SU-DHL-6 (cell line): ENCODE results near the gene CIAO3.
"Not testable (repeated sequence)": the region's sequence is repeated elsewhere in the genome, so short reads cannot be mapped to it uniquely, and the experiment has no call there.

ENCODE experiments used
- H2AFZ ChIP-seq: fragments of 200-600 bp; sonication (generic); 2 replicates; pipeline ENCODE4 v1.6.1; 2014; ENCODE audit warnings: low read depth, mild to moderate bottlenecking, moderate library complexity, mixed read lengths, antibody characterized with exemption, low read length; ENCODE audit not compliant: severe bottlenecking
- H3F3A ChIP-seq: fragments of 200-600 bp; shearing (Covaris generic); 2 replicates; pipeline ENCODE4 v1.6.0; 2016; ENCODE audit warnings: antibody characterized with exemption, mild to moderate bottlenecking; ENCODE audit not compliant: insufficient read depth
- H3K27ac ChIP-seq: fragments of 200-600 bp; sonication (generic); 2 replicates; pipeline ENCODE4 v1.5.1; 2016; ENCODE audit warnings: low read depth, mild to moderate bottlenecking, low read length, moderate library complexity, mixed read lengths
- H3K27me3 ChIP-seq: fragments of 200-600 bp; sonication (generic), shearing (Covaris generic); 2 replicates; pipeline ENCODE4 v1.6.0; 2014; ENCODE audit warnings: mild to moderate bottlenecking, low read length
- H3K36me3 ChIP-seq: fragments of 200-600 bp; sonication (generic); 2 replicates; pipeline ENCODE4 v1.6.1; 2014; ENCODE audit warnings: mild to moderate bottlenecking, low read length, mixed read lengths
- H3K4me2 ChIP-seq: fragments of 300-600, 200-600 bp; shearing (Covaris generic), sonication (generic); 2 replicates; pipeline ENCODE4 v1.6.0; 2014; ENCODE audit warnings: low read length, low read depth, mild to moderate bottlenecking; ENCODE audit not compliant: poor library complexity, severe bottlenecking
- H3K4me3 ChIP-seq: fragments of 200-600 bp; sonication (generic); 2 replicates; pipeline ENCODE4 v1.5.1; 2014; ENCODE audit warnings: antibody characterized with exemption, low read length, mild to moderate bottlenecking, mixed read lengths; ENCODE audit not compliant: insufficient read depth, poor library complexity, severe bottlenecking
- H3K79me2 ChIP-seq: fragments of 200-600 bp; sonication (generic); 2 replicates; pipeline ENCODE4 v1.6.1; 2014; ENCODE audit warnings: mild to moderate bottlenecking, low read length, moderate library complexity; ENCODE audit not compliant: insufficient read depth
- H3K9ac ChIP-seq: fragments of 200-600 bp; sonication (generic); 2 replicates; pipeline ENCODE4 v1.7.0; 2014; ENCODE audit warnings: mild to moderate bottlenecking, low read length
- H3K9me2 ChIP-seq: fragments of 200-600 bp; sonication (generic); replicated peaks from 2 replicates; pipeline ENCODE4 v1.6.1; 2014; ENCODE audit warnings: low read length; ENCODE audit not compliant: insufficient read depth
- H3K9me3 ChIP-seq: fragments of 200-600 bp; sonication (generic); 2 replicates; pipeline ENCODE4 v1.6.1; 2014; ENCODE audit warnings: low read length, mixed read lengths; ENCODE audit not compliant: insufficient read depth
- H4K20me1 ChIP-seq: fragments of 200-600 bp; sonication (generic); 2 replicates; pipeline ENCODE4 v1.6.1; 2014; ENCODE audit warnings: low read depth, mild to moderate bottlenecking, antibody characterized with exemption, low read length, moderate library complexity, mixed read lengths
- EZH2phosphoT487 ChIP-seq: fragments of 200-600 bp; sonication (generic), shearing (Covaris generic); conservative IDR thresholded peaks from 2 replicates; pipeline ENCODE4 v1.6.1; 2018; ENCODE audit warnings: mild to moderate bottlenecking, antibody characterized with exemption, low read length, moderate library complexity, mixed read lengths
- TF ChIP-seq, protein P1 (sequence below): fragments of 200-600 bp; sonication (generic); IDR thresholded peaks from one replicate; pipeline ENCODE4 v1.5.1; 2017; ENCODE audit warnings: antibody characterized with exemption, mild to moderate bottlenecking, low read length, moderate library complexity; ENCODE audit not compliant: insufficient read depth, poor library complexity, severe bottlenecking

The CIAO3 gene

DNA sequence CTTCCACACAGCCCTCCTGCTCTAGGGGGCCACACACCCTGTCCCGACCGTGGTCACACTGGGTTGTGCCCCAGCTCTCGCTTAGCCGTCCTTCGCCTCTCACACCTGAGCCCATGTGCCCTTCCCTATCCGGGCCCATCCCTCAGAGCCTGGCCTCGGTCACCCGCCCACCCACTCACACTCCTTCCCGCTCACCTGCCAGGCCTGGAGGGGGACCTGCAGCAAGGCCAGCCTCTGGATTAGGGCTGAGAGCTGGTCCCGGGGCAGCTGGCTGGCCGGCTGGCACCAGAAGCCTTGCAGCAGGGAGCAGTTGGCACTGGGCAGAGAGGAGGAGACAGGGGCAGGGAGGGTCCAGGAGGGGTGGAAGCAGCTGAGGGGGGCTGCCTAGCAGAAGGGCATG is 37.6 kb upstream of the CIAO3 start:
- Histone ChIP-seq H3K9me3 (no peaks in the 10 kb centered on the region), H3K27me3 (no peaks in the 10 kb centered on the region), H4K20me1 (no peaks in the 10 kb centered on the region), H3K9me2 (no peaks in the 10 kb centered on the region), H3F3A (no peaks in the 10 kb centered on the region), H3K79me2 (no peaks in the 10 kb centered on the region), H2AFZ (no peak overlapping the region), H3K9ac (no peak overlapping the region), H3K27ac (no peak overlapping the region), H3K36me3 (no peaks in the 10 kb centered on the region), H3K4me3 (no peak overlapping the region), H3K4me2 (no peak overlapping the region)
- TF ChIP-seq EZH2phosphoT487: no peak
- TF ChIP-seq, protein P1, sequence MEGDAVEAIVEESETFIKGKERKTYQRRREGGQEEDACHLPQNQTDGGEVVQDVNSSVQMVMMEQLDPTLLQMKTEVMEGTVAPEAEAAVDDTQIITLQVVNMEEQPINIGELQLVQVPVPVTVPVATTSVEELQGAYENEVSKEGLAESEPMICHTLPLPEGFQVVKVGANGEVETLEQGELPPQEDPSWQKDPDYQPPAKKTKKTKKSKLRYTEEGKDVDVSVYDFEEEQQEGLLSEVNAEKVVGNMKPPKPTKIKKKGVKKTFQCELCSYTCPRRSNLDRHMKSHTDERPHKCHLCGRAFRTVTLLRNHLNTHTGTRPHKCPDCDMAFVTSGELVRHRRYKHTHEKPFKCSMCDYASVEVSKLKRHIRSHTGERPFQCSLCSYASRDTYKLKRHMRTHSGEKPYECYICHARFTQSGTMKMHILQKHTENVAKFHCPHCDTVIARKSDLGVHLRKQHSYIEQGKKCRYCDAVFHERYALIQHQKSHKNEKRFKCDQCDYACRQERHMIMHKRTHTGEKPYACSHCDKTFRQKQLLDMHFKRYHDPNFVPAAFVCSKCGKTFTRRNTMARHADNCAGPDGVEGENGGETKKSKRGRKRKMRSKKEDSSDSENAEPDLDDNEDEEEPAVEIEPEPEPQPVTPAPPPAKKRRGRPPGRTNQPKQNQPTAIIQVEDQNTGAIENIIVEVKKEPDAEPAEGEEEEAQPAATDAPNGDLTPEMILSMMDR: no peak

GRCh38 chr16:777826-778225 is 37.0 kb upstream of the CIAO3 start:
- Histone ChIP-seq H3K9ac (no peak overlapping the region), H3K27me3 (no peaks in the 10 kb centered on the region), H3K4me3 (no peak overlapping the region), H3K27ac (no peak overlapping the region), H3K79me2 (no peaks in the 10 kb centered on the region), H3F3A (no peaks in the 10 kb centered on the region), H2AFZ (no peak overlapping the region), H3K4me2 (no peak overlapping the region), H3K36me3 (no peaks in the 10 kb centered on the region), H3K9me2 (no peaks in the 10 kb centered on the region), H4K20me1 (no peaks in the 10 kb centered on the region), H3K9me3 (no peaks in the 10 kb centered on the region)
- TF ChIP-seq, protein P1: no peak
- no peak for TF ChIP-seq EZH2phosphoT487

GRCh38 chr16:776824-777223 is 36.0 kb upstream of the CIAO3 start:
- TF ChIP-seq EZH2phosphoT487: no peak
- H4K20me1 ChIP-seq: no peaks in the 10 kb centered on the region
- no peaks in the 10 kb centered on the region for H3K9me2 ChIP-seq
- no peaks in the 10 kb centered on the region for H3K79me2 ChIP-seq
- no peaks in the 10 kb centered on the region for H3F3A ChIP-seq
- H3K4me3 ChIP-seq: no peak overlapping the region
- H2AFZ ChIP-seq: no peak overlapping the region
- H3K9ac ChIP-seq: no peak overlapping the region
- H3K27ac ChIP-seq: no peak overlapping the region
- H3K27me3 ChIP-seq: no peaks in the 10 kb centered on the region
- H3K9me3 ChIP-seq: no peaks in the 10 kb centered on the region
- no peaks in the 10 kb centered on the region for H3K36me3 ChIP-seq
- H3K4me2 ChIP-seq: no peak overlapping the region

GRCh38 chr16:776298-776697 is 35.5 kb upstream of the CIAO3 start:
- H2AFZ ChIP-seq, H3K79me2 ChIP-seq, H3K9ac ChIP-seq, H3K4me3 ChIP-seq, H3K36me3 ChIP-seq, H4K20me1 ChIP-seq, H3K9me2 ChIP-seq, H3K9me3 ChIP-seq, H3K27ac ChIP-seq, H3K4me2 ChIP-seq, H3K27me3 ChIP-seq, H3F3A ChIP-seq: not testable (repeated sequence)
